IPS DF 4.7 (cell line): ENCODE data around the gene MEPCE.

ENCODE experiments used
- DNase-seq: peaks from one replicate; pipeline ENCODE4 v3.0.0-alpha.2; 2013; ENCODE audit warnings: low spot score; ENCODE audit errors: extremely low read depth

The MEPCE gene

DNA sequence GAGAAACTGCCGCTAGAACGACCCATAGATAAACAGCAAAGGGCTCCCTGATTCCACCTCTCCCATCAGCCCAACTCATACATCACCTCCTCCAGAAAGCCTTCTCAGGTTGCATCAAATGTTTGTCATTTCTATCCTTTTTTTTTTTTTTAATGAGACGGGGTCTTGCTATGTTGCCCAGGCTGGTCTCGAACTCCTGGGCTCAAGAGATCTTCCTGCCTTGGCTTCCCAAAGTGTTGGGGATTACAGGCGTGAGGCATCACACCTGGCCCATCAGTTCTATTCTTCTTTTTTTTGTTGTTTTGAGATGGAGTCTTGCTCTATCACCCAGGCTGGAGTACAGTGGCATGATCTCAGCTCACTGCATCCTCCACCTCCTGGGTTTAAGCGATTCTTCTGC, 27.4 kb downstream of the MEPCE start:
- DNase-seq: no peak

DNA sequence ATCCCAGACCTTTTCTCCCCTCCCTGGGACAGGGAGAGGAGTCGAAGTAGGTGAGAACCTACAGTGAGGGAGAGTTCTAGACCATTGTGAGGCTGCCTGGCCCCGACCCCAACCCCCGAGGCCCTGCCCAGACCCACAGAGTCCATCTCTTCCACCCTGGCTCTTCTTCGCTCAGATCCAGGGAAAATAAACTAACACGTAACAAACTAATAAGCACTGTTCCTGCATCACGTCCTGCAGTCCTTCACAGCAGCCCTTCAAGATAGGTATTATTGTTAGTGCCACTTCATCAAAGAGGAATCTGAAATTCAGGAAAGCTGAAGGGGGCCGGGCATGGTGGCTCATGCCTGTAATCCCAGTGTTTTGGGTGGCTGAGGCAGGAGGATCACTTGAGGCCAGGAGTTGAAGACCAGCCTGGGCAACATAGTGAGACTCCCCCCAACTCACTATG, 34.6 kb downstream of the MEPCE start, which contains the start of gene SPACDR:
SPACDR (minus strand) TSS at position 51 of the 451 bp plus-strand sequence. CDS start 235 bp downstream, outside the sequence.
- no peak for DNase-seq

DNA sequence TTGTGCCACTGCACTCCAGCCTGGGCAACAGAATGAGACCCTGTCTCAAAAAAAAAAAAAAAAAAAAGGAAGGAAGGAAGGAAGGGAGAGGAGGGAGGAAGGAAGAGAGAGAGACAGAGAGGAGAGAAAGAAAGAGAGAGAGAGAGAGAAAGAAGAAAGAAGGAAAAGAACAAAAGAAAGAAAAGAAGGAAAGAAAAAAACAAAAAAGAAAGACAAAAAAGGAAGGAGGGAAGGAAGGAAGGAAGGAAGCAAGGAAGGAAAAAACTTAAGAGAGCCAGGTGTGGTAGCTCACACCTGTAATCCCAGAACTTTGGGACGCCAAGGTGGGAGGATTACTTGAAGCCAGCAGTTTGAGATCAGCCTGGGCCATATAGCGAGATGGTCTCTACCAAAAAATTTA, 35.2 kb downstream of the MEPCE start:
- no peak for DNase-seq

DNA sequence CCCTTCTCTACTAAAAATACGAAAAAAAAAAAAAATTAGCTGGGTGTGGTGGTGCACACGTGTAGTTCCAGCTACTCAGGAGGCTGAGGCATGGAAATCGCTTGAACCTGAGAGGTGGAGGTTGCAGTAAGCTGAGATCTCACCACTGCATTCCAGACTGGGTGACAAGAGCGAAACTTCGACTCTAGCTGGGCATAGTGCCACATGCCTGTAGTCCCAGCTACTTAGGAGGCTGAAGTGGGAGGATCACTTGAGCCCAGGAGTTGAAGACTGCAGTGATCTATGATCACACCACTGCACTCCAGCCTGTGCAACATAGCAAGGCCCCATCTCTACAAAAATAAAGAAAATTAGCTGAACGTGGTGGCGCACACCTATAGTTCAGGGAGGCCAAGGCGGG, 35.7 kb downstream of the MEPCE start:
- no peak for DNase-seq

DNA sequence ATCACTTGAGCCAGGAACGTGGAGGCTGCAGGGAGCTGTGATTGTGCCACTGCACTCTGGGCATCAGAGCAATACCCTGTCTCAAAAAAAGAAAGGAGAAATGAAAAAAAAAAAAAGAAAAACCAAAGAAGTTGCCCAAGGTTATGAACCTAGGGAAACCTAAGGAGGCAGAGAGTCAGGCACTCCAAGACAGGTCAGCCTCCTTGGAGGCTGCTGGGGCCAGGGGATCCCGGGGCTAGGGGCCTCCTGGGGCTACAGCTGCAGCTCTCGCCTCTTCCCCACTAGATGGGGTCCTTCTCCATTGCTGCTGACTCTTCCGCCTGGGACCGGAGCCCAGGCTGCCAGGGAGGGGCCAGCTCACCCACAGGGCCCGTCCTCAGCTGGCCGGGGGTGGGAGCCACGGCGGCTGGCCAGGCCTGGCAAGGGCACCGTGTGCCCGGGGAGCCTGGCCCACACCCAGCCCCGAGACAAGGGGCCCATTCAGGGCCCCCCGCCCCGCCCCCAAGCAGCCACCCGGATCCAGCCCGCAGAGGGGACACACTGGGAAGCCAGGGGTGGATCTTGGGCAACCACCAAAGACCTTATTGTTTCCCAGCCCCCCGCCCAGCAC, 36.2 kb downstream of the MEPCE start:
- no peak for DNase-seq

DNA sequence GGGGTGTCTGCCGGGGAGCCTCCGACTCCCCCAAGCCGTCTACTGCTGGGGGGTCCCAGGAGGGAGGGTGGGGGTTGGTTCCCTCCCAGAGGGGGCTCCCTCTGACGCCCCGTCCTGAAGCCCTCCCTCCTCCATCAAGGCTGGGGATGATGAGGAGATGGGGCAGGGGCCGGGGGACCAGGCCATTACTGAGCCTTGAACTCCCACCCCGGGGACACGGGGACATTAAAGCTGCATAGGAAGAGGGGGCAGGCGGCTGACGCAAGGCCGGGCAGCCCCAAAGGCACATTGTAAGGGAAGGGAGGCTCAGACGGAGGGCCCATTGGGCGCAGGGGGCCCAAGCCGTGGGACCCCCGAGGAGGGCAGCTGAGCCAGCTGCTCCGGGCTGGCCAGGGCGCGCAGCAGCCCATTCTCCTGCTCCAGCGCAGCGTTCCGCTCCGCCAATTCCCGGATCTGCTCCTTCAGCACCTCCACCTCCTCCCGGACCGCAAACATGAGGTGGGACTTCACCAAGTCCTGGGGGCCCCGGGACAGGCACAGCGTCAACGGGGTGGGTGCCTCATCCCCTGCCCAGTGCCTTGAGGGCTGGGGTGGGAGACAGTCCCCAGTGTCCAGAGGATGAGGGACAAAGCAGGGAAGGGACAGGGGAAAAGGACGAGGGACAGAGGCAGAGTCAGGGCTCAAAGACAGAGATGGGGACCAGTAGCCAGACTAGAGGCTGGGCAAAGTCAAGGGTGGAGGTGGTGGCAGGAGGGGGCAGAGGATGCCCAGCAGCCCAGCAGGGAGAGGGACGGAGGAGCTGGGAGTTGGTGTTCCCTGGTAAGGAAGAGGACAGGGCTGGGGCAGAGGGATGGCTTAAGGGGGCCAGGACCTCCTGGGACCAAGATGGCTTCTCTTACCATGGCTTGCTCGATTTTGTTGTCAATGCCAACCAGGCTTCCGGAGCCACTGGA, 37.3 kb downstream of the MEPCE start:
- no peak for DNase-seq

DNA sequence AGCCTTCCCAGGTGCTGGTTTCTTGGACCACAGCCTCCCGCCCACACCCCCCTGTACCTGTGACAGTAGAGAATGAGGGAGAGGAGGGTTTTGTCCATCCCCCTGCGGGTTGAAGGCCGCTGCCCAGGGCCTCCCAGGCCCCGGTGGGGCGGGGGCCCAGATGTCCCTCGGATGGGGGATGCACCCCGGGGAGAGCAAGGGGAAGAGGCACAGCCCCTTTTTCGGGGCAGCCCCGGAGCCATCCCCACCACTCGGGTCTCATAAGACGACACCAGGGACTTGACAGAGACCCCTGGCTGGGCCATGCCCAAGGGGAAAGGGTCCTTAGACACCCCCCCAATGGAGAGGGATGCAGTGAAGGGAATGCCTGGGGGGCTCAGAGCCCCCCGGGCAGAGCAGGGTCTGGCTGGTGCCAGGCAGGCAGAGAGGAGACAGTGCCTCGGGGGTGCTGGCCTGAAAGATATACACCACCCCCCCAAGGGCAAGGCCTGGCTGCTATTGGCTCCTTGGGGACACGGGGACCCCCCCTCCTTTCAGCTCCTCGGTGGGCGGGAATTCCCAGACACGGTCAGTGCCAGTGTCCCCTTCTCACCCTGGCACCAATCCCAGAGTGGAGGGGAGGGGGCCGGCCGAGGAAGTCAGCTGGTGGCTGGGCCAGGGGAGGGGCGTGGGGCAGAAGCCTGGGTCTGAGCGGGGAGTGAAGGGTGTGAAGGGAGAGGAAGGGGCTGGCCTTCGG, 38.2 kb downstream of the MEPCE start:
- DNase-seq: no peak

DNA sequence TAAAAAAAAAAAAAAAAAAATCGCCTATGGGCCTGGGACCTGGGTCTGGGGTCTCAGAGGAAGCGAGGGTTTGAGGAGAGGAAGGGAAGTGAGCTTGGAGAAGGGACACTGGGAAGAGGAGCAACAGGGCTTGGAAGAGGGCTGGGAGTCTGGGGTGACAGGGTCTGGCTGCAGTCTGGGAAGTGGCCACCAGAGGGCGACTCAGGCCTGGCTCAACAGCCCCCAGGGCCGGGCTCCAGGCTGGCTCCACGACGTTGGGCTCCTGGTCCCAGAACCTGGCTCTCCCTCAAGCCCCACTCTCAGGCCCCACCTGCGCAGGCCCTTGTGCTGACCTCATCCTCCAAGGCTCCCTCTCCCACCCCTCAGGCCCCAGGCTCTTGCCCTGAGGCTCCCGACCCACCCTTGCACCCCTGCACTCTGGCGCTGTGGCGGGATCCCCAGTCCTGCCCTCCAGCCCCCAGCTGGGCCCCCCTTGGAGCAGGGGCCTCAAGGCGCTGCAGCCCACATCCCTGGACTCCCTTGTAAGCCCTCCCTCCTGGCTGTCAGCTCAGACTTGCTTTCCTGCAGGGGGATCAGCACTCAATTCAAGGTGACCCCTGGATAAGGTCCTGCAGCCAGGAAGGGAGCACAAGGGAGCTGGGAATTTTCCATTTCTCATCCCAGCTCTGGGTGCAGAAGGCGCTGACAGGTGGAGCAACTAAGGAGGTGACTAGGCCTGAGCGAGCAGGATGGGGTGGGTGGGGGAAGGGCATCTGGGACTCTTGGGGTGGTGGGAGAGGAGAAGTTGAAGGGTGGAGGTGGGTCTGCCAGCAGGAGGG, 39.8 kb downstream of the MEPCE start:
- DNase-seq: no peak

DNA sequence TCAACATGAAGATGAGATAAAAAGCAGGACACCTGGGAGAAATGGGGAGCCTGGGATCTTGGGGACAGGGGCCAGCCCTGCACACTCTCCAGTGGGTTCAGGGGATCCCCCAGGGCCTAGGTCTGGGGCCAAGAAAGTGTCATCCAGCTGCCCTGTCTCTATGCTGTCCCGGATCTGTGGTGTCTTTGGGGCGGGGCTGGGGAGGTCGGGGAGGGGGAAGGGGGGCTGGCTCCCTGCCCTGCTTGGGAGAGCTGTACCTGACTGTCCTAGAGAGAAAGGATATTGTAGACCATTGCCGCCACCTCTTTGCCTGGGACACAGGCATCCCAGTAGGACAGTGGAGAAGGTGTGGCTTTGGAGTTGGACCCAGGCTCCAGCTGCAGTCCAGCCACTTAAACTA, 41.4 kb downstream of the MEPCE start:
- DNase-seq: no peak

DNA sequence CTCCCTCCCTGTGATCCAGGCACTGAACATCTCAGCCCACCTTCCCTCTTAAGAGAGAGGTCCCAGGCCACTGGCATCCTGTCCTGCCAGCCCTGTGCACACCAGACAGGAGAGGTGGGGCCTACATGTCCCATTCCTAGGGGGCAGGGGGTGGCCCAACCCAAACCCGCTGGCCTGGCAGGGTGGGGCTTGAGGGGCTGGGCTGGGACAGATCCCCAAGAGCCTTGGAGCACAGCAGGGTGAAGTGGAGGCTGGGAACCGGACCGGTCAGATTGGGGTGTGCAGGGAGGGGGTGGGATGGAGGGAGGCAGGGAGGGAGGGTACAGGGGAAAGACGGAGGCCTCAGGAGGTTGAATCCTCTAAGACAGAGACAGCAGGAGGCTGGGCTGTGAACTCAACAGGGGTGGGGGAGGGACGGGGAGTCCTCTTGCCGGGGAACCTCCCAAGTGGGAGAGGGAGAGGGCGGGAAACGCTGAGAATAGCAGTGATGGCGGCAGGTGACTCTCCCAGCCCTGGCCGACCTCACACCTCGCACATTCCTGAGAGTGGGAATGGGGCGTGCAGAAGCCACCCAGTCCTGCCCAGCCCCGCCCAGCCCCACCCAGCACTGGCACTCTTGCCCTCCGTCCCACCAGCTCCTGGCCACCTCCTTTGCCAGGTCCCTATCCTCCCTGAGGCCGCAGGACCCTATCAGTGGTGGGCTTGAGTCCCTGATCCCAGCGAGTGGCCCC, 42.7 kb downstream of the MEPCE start:
- no peak for DNase-seq

DNA sequence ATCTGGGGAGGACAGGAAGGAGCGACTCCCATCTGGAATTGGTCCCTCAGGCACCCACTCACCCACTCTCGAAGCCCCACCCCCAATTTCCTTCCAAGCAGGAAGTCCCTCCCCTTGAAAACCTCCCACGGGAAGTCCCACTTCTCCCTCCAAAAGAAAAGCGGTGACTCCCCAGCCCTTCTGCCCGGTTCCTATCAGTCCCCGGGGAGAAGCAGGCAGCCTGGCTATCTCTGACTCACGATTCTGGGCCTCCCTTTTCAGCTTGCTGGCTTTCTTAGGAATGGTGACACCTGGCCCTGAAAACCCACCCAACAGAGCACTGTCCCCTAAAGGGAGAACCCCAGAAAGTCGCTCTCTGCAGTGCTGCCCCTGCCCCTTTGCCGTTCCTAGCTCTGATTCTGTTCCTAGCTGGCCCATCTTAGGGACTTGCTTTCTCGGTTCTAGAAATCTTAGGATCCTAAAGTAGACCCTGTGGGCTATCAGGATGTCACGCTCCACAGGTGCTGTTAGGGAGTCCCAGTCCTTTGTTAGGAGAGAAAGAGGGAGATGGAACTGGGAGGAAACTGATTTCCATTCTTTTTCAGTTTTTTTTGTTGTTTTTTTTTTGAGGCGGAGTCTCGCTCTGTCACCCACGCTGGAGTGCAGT, 43.3 kb downstream of the MEPCE start:
- DNase-seq: no peak

DNA sequence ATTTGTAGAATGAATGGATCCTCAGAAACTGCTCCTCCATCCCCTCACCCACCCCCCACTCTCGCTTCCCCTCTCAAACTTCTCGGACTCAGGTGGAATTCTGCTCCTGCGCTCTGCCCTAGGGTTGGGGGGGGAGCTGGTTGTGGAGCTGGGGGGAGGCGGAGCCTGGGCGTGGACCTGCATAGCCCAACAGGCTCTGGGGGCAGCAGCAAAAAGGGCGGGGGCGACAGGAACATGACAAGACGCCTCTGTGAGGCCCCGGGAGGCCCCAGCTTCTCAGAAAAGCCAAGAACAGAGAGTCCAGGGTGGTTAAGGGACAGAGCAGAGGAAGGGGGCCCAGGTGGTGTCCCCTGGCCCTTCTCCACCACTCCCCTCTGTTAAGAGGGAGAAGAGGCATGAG, 45.9 kb downstream of the MEPCE start:
- no peak for DNase-seq

DNA sequence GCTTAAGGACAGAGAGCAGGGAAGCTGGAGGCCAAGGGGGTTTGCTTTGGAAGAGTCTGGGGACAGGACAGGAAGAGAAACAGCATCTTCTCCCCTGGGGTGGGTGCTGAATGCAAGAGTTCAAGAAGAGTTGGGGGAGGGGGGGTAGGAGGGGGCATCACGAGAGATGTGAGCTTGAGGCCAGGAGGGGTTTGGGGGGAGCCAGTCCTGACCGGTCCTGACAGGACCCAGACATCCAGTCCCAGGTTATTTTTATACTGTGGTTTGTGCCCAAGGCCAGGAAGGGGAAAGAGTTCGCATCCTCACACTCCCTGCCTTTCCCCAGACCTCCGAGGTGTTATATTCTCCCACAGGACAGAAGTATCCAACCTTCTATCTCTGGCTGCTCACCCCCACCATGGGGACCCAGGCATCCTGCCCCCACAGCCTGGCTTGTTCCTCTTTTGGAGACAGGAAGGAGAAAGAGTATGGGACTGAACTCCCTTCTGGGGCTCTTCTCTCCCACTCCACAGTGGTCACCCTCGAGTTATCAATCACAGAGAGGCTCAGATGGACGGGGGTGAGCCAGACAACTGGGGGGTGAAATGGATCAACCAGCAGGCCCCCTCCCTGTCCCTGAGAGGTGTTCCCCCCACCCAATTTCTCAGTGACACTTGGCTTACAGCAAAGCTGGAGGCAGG, 46.6 kb downstream of the MEPCE start:
- no peak for DNase-seq

DNA sequence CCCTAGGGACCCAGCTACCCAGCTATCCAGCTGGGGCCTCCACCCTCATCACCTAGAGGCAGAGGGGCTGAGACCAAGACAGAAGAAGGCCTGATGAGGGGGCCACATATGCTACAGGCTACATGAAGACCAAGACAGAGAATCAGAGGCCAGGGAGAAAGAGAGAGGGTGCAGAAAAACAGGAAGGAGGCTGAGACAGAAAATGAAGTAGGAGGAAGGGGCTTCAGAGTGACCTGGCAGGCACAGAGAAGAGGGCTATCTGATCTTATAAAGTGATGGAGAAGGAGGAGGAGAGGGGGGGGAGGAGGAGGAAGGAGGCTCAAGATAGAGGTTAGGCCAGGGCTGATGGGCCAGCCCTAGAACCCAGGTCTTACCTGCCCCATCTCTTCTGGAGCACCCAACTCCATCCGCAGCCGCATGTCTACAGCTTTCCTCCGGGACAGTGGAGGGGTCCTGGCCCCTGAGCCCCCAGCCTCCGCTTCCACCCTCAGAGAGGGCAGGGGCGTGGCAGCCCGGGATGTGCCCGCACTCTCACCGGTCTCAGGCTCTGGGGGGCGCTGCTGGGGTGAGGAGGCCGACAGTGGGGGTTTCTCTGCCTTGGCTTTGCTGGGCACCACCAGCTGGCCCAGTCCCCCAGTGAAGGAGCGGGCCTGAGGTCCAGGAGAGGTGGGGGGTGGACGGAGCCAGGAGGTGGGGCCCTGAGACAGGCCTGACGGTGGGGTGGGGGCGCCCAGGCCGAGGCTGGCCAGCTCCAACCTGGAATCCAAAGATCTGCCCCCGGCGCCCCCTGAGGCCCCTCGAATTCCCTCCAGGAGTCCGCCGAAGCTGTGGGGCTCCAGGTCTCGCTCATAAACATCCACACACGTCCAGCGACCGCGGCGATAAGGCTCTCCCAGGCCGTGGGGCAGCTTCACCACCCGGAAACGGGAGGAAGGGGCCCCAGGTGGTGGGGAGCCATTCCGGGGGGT, 47.6 kb downstream of the MEPCE start:
- DNase-seq: no peak

DNA sequence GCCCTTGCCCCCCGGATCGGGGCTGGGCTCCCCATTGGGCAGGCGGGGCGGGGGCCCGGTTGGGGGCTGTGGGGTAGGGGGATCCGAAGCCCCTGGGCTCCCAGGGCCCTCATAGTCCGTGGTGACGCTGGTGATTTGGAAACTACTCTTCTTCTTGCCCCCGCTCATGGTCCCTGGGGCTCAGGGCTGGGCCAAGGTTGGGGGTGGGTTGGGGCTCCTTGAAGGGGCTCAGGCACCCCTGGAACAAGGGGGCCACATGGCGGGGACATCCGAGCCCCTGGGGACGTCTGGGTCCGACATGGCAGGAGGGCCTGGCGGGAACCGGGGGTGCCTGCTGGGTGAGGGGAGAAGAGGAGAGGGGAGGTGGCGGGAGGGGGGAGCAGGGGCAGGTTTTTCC, 48.2 kb downstream of the MEPCE start:
- DNase-seq: no peak

DNA sequence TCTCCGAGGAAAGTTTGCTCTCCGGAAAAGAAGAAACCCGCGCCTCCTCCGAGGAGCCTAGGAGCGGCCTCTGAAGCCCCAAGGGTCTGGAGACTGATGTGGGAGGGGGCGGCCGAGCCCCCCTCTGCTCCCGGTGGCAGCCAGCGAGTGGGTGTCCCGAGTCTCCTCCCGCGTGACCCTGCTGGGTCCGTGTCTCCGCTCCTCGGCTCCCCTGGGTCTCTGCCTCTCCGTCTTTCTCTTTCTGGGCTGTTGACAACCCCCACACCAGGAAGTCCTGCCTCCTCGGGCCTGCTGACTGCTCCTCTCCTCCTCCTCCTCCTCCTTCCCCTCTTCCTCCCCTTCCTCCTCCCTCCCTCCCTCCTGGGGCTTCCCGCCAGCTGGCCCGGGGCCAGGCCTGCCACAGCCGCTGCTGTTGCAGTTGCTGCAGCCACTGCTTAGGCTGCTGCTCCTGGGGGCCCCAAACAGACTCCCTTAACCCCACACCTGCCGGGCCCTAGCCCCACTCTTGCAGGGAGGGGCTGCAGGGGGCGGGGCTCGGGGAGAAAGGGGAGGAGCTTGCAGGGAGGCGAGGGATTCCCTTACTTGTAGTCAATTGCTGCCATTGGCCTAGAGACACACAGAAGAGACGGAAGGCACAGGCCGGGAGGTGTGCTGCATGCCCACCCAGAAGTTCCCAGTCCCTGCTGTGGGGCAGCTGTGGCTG, 49.5 kb downstream of the MEPCE start, which contains the start of gene TSC22D4:
TSC22D4 (minus strand) TSS at position 257 of the 703 bp plus-strand sequence. CDS start 1,176 bp downstream, outside the sequence.
- DNase-seq: no peak

DNA sequence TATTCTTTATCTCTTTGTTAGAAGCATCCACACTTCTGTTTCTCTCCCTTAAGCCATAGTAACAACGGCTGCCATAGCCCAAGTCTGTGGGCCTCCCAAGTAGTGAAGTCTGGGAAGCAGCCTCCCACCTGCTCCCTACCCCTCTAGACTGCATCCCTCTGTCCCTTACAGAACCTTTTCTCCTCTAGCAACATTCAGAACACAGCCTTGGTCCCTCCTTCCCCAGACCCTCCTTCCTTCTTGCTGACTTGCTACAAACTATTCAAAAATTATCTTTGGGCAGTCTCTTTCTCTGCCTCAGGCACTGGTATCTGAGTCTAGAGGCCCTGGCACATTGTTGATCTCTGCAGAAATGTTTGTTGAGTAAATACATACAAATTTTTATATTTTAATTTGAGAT, 51.8 kb downstream of the MEPCE start:
- no peak for DNase-seq
